Fibroblast of lung (primary cell): Measurements from ENCODE around the gene FBN1.

Source experiments
- EZH2 ChIP-seq: IDR thresholded peaks from 2 replicates; pipeline ENCODE4 v1.5.1; 2012; ENCODE audit warnings: low read length, control low read depth, mild to moderate bottlenecking; ENCODE audit errors: missing control alignments
- TF ChIP-seq, protein P1 (sequence below), 2 donors: IDR thresholded peaks in 1 of 2; conservative IDR thresholded peaks in 1 of 2; 1 replicate in 1 of 2; 2 replicates in 1 of 2; pipeline ENCODE4 v1.5.1; 2011 to 2012; ENCODE audit warnings: low read length in 2 of 2, control low read depth in 1 of 2, inconsistent platforms in 1 of 2, low read depth in 1 of 2, mild to moderate bottlenecking in 1 of 2

DNA sequence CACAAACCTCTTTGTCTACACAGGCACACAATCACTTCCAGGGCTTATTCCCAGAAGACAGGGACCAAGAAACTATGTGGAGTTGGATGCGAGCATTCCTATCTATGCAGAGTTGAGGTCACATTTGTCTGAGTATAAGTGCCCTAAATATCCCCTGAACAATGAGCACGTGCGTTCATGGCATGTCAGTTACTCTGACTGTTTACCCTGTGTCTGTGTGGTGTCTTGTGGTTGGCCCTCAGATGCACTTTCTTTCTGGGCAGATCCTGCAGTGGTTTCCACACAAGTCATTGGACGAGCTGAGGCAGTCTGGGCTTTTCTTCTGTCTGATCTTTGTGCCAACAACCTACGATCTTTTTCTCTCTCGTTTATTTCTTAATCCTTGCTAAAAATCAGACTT lies 134.5 kb downstream of the FBN1 start:
- TF ChIP-seq, protein P1, sequence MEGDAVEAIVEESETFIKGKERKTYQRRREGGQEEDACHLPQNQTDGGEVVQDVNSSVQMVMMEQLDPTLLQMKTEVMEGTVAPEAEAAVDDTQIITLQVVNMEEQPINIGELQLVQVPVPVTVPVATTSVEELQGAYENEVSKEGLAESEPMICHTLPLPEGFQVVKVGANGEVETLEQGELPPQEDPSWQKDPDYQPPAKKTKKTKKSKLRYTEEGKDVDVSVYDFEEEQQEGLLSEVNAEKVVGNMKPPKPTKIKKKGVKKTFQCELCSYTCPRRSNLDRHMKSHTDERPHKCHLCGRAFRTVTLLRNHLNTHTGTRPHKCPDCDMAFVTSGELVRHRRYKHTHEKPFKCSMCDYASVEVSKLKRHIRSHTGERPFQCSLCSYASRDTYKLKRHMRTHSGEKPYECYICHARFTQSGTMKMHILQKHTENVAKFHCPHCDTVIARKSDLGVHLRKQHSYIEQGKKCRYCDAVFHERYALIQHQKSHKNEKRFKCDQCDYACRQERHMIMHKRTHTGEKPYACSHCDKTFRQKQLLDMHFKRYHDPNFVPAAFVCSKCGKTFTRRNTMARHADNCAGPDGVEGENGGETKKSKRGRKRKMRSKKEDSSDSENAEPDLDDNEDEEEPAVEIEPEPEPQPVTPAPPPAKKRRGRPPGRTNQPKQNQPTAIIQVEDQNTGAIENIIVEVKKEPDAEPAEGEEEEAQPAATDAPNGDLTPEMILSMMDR (conservative IDR thresholded peaks at IDR 0.05 in 1 of 2, IDR thresholded peaks at IDR 0.05 in 1 of 2; ENCODE audit: low read depth in 1 of 2, low read length in 2 of 2): no peak
- TF ChIP-seq EZH2: no peak
